CD4-positive, CD25-positive, alpha-beta regulatory T cell (primary cell): ENCODE data around the gene PRB2. TPM values are rescaled to one million over a fixed set of nuclear protein-coding genes. Genes with fewer than 3 reads are reported as not detected.
"Not testable (repeated sequence)": the region's sequence is repeated elsewhere in the genome, so short reads cannot be mapped to it uniquely, and the experiment has no call there.

Experiments used
- ATAC-seq, 2 donors: fragments of 150-1000 bp; cut with Tn5 transposase; one replicate each; pipeline ENCODE4 v1.10.0; 2021; ENCODE audit warnings: low read depth in 2 of 2, moderate number of reproducible peaks in 2 of 2, moderate library complexity in 1 of 2
- DNase-seq, 3 donors: peaks; one replicate each; pipeline versions ENCODE4 v3.0.0 to v3.0.0-alpha.2; 2012 to 2022; ENCODE audit warnings: mixed read lengths in 1 of 3
- H3K27ac ChIP-seq: one replicate; pipeline ENCODE4 v1.7.0; 2013; ENCODE audit warnings: mild to moderate bottlenecking, low read length; ENCODE audit not compliant: insufficient read depth, poor library complexity, severe bottlenecking
- H3K27me3 ChIP-seq: one replicate; pipeline ENCODE4 v1.7.0; 2013; ENCODE audit warnings: low read length; ENCODE audit not compliant: control insufficient read depth, insufficient read depth
- H3K36me3 ChIP-seq: one replicate; pipeline ENCODE4 v1.7.0; 2013; ENCODE audit warnings: mild to moderate bottlenecking, low read length, moderate library complexity; ENCODE audit not compliant: control insufficient read depth, insufficient read depth
- H3K4me1 ChIP-seq: 2 replicates; pipeline ENCODE4 v1.7.0; 2013; ENCODE audit warnings: mild to moderate bottlenecking, low read length; ENCODE audit not compliant: insufficient read depth, control insufficient read depth, poor library complexity, severe bottlenecking
- H3K4me3 ChIP-seq: one replicate; pipeline ENCODE4 v1.7.0; 2013; ENCODE audit warnings: low read depth, mild to moderate bottlenecking, low read length, moderate library complexity
- H3K9me3 ChIP-seq, 2 experiments: 1 replicate in 1 of 2; 2 replicates in 1 of 2; pipeline ENCODE4 v1.7.0; 2013; ENCODE audit warnings: low read length in 2 of 2, mild to moderate bottlenecking in 1 of 2, moderate library complexity in 1 of 2; ENCODE audit not compliant: control insufficient read depth in 2 of 2
- H3K27ac Mint-ChIP-seq, 3 donors: one replicate each; pipeline ENCODE4 v1.8.0; 2020 to 2022; ENCODE audit warnings: mild to moderate bottlenecking in 3 of 3, mixed read lengths in 3 of 3, moderate library complexity in 2 of 3
- H3K27me3 Mint-ChIP-seq: one replicate; pipeline ENCODE4 v1.8.0; 2022; ENCODE audit warnings: mild to moderate bottlenecking, mixed read lengths
- H3K36me3 Mint-ChIP-seq: one replicate; pipeline ENCODE4 v1.8.0; 2020; ENCODE audit warnings: mixed read lengths
- H3K4me1 Mint-ChIP-seq, 4 donors: one replicate each; pipeline ENCODE4 v1.8.0; 2020 to 2022; ENCODE audit warnings: mixed read lengths in 4 of 4, mild to moderate bottlenecking in 1 of 4
- H3K4me3 Mint-ChIP-seq, 4 donors: one replicate each; pipeline ENCODE4 v1.8.0; 2020 to 2022; ENCODE audit warnings: mild to moderate bottlenecking in 4 of 4, mixed read lengths in 4 of 4, moderate library complexity in 3 of 4
- H3K9me3 Mint-ChIP-seq, 7 donors: one replicate each; pipeline ENCODE4 v1.8.0; 2020 to 2022; ENCODE audit warnings: mixed read lengths in 7 of 7, mild to moderate bottlenecking in 3 of 7, moderate library complexity in 2 of 7
- polyA plus RNA-seq, 4 donors: library from polyadenylated mRNA; unstranded; fragments of 300-500 nt; fragmentation: Illumina TruSeq; gene quantifications; one replicate each; pipeline ENCODE4 v1.2.3, GENCODE V29; 2021
- total RNA-seq: library from RNA; stranded (reverse); gene quantifications from one replicate; pipeline ENCODE4 v1.2.3, GENCODE V29; 2022

PRB2 gene
- not detected for total RNA-seq
- polyA plus RNA-seq = not detected

DNA sequence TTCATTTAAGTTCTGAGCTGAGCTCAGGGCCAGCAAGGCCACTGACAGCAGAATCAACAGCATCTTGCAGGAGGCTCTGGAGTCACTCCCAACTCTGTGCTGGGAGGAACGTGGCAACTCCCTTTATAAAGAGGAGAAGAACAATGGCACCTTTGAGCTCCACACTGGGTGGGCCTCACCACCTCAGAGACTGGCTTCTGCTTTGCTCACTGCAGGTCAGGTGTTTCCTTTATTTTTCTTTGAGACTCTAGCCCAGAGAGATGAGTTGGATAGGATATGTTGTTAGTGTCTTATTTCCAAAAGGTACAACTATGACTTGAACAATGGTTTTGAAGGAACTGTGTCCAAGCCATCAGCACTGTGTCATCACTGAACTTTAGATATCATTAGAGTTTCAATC is at the start of gene PRB2:
TSS of gene PRB2 (minus strand) at position 101 of the 400 bp plus-strand sequence. CDS start at position 63, 38 bp downstream.
- DNase-seq, H3K4me3 Mint-ChIP-seq, H3K36me3 Mint-ChIP-seq, H3K27ac ChIP-seq, H3K4me3 ChIP-seq, H3K27me3 Mint-ChIP-seq, H3K9me3 ChIP-seq, H3K27me3 ChIP-seq, H3K9me3 Mint-ChIP-seq, H3K27ac Mint-ChIP-seq, ATAC-seq, H3K4me1 ChIP-seq, H3K36me3 ChIP-seq, H3K4me1 Mint-ChIP-seq: not testable (repeated sequence)

DNA sequence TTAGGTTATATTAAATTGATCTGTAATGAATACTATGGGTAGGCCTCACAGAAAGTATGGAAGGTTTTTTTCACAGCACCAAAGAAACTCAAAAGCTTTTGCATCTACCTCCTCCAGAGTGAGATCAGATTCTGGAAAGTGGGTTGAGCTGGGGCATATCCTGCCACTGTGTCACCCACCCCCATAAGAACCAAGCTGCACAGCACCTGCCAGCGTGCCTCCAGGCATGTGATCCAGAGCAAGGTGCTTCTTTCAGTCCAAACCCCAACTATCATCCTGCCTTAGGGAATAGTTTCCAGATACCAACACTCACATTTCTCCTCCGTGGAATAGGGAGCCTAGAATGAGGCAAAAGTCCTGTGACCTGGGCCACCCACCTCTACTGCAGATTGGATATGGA is 42.6 kb upstream of the PRB2 start:
- no peak overlapping the region for H3K27ac Mint-ChIP-seq
- Histone ChIP-seq H3K9me3 (no peaks in the 10 kb centered on the region), H3K4me3 (no peak overlapping the region), H3K27ac (no peak overlapping the region), H3K27me3 (no peaks in the 10 kb centered on the region), H3K4me1 (no peaks in the 10 kb centered on the region), H3K36me3 (no peaks in the 10 kb centered on the region)
- H3K4me1 Mint-ChIP-seq = no peaks in the 10 kb centered on the region
- H3K36me3 Mint-ChIP-seq = no peaks in the 10 kb centered on the region
- ATAC-seq = no peak
- no peak for DNase-seq
- H3K9me3 Mint-ChIP-seq = peaks cover 0 to 4% (median 3%) of the 10 kb centered on the region in 7 donors
- H3K4me3 Mint-ChIP-seq = no peak overlapping the region
- peaks cover 4% of the 10 kb centered on the region for H3K27me3 Mint-ChIP-seq

DNA sequence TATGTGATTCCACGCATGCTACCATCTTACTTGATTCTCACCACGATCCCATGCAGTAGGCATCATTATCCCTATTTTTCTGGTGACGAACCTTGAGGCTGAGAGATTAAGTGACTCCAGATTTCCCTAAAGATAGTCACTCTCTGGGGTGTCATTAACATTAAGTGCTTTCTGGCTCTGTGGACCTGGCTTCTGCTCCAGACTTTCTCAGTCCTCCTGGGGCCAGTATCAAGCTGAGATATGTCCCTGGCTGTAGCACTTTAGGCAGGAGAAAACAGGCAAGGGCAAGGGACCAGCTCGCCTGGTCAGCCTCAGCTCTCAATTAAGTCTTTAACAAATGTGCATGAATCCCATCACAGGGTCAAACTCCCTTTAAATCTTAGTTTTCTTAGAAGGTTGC is 38.3 kb upstream of the PRB2 start:
- Mint-ChIP-seq H3K27me3 (peaks cover 7% of the 10 kb centered on the region), H3K4me3 (no peak overlapping the region), H3K9me3 (peaks cover 0 to 4% (median 0%) of the 10 kb centered on the region in 7 donors), H3K4me1 (no peaks in the 10 kb centered on the region), H3K36me3 (no peaks in the 10 kb centered on the region), H3K27ac (no peak overlapping the region)
- H3K27ac ChIP-seq = no peak overlapping the region
- DNase-seq (no peak), ATAC-seq (no peak)
- H3K9me3 ChIP-seq = no peaks in the 10 kb centered on the region
- H3K4me3 ChIP-seq = no peak overlapping the region
- no peaks in the 10 kb centered on the region for H3K27me3 ChIP-seq
- no peaks in the 10 kb centered on the region for H3K36me3 ChIP-seq
- no peaks in the 10 kb centered on the region for H3K4me1 ChIP-seq

GRCh38 chr12:11431486-11431885 is 36.1 kb upstream of the PRB2 start:
- Histone ChIP-seq H3K27ac (no peak overlapping the region), H3K4me1 (no peaks in the 10 kb centered on the region), H3K9me3 (no peaks in the 10 kb centered on the region), H3K4me3 (no peak overlapping the region), H3K36me3 (no peaks in the 10 kb centered on the region), H3K27me3 (no peaks in the 10 kb centered on the region)
- ATAC-seq = no peak
- Mint-ChIP-seq H3K27ac (no peak overlapping the region), H3K4me1 (no peaks in the 10 kb centered on the region), H3K27me3 (peaks cover 9% of the 10 kb centered on the region), H3K9me3 (peaks cover 0 to 4% (median 0%) of the 10 kb centered on the region in 7 donors), H3K36me3 (no peaks in the 10 kb centered on the region), H3K4me3 (no peak overlapping the region)
- DNase-seq = no peak

GRCh38 chr12:11427341-11427740 is 32.0 kb upstream of the PRB2 start:
- Histone ChIP-seq H3K27ac (no peak overlapping the region), H3K27me3 (no peaks in the 10 kb centered on the region), H3K4me3 (no peak overlapping the region), H3K9me3 (peaks cover 0 to 3% of the 10 kb centered on the region in 2 experiments), H3K36me3 (no peaks in the 10 kb centered on the region), H3K4me1 (no peaks in the 10 kb centered on the region)
- H3K27me3 Mint-ChIP-seq = peaks cover 9% of the 10 kb centered on the region
- no peak overlapping the region for H3K27ac Mint-ChIP-seq
- H3K36me3 Mint-ChIP-seq = no peaks in the 10 kb centered on the region
- DNase-seq (no peak), ATAC-seq (no peak)
- no peak overlapping the region for H3K4me3 Mint-ChIP-seq
- no peaks in the 10 kb centered on the region for H3K4me1 Mint-ChIP-seq
- H3K9me3 Mint-ChIP-seq = peaks cover 0 to 8% (median 0%) of the 10 kb centered on the region in 7 donors

DNA sequence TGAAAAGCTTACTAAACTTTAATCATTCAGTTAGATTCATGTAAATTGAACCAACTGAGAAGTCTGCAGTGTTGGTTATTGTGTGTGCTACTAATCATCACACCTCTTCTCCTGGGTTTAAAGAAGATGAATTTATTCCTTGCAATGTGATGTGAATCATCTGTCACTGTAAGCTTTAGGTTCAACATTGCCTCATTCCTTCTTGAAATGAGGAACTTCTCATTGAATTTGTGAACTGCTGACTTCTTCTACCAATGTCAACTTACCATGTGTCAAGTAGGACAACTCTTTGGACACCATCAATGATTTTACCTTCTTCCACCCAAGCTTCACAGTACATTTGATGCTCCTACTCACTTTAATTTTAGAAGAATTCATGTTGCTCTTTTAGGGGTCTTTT is 17.4 kb upstream of the PRB2 start:
- no peak overlapping the region for H3K4me3 ChIP-seq
- H3K36me3 Mint-ChIP-seq = peaks cover 8% of the 10 kb centered on the region
- no peaks in the 10 kb centered on the region for H3K27me3 Mint-ChIP-seq
- no peaks in the 10 kb centered on the region for H3K4me1 Mint-ChIP-seq
- DNase-seq (no peak), ATAC-seq (no peak)
- no peak overlapping the region for H3K4me3 Mint-ChIP-seq
- no peaks in the 10 kb centered on the region for H3K27me3 ChIP-seq
- H3K9me3 Mint-ChIP-seq = peaks cover 0 to 19% (median 5%) of the 10 kb centered on the region in 7 donors
- H3K4me1 ChIP-seq = no peaks in the 10 kb centered on the region
- H3K36me3 ChIP-seq = no peaks in the 10 kb centered on the region
- no peak overlapping the region for H3K27ac ChIP-seq
- H3K27ac Mint-ChIP-seq = no peak overlapping the region
- H3K9me3 ChIP-seq = no peaks in the 10 kb centered on the region

- DNase-seq = no peak
- Histone ChIP-seq H3K4me1 (no peaks in the 10 kb centered on the region), H3K4me3 (no peak overlapping the region), H3K9me3 (no peaks in the 10 kb centered on the region), H3K27me3 (no peaks in the 10 kb centered on the region), H3K36me3 (no peaks in the 10 kb centered on the region), H3K27ac (no peak overlapping the region)
- Mint-ChIP-seq H3K27ac (no peak overlapping the region), H3K27me3 (no peaks in the 10 kb centered on the region), H3K36me3 (peaks cover 11% of the 10 kb centered on the region), H3K4me1 (no peaks in the 10 kb centered on the region), H3K9me3 (peaks cover 0 to 17% (median 5%) of the 10 kb centered on the region in 7 donors), H3K4me3 (no peak overlapping the region)
- ATAC-seq = no peak
Measured at GRCh38 chr12:11408096-11408495, 12.7 kb upstream of the PRB2 start.

- H3K27me3 Mint-ChIP-seq = no peaks in the 10 kb centered on the region
- no peak overlapping the region for H3K4me3 Mint-ChIP-seq
- Histone ChIP-seq H3K4me3 (no peak overlapping the region), H3K4me1 (no peaks in the 10 kb centered on the region), H3K27ac (no peak overlapping the region), H3K9me3 (no peaks in the 10 kb centered on the region), H3K27me3 (no peaks in the 10 kb centered on the region), H3K36me3 (no peaks in the 10 kb centered on the region)
- no peak overlapping the region for H3K27ac Mint-ChIP-seq
- H3K9me3 Mint-ChIP-seq = peaks cover 0 to 9% (median 0%) of the 10 kb centered on the region in 7 donors
- no peaks in the 10 kb centered on the region for H3K4me1 Mint-ChIP-seq
- no peaks in the 10 kb centered on the region for H3K36me3 Mint-ChIP-seq
- DNase-seq (no peak), ATAC-seq (no peak)
Measured at GRCh38 chr12:11397366-11397765, 2.0 kb upstream of the PRB2 start.
